Measurements from ENCODE around the gene MITF. TPM values are rescaled to one million over a fixed set of nuclear protein-coding genes. Genes with fewer than 3 reads are reported as not detected.

Gene MITF
- polyA plus RNA-seq, 1 of the 3 experiments (the other 2 are of a cell fraction): 1.7 TPM

DNA sequence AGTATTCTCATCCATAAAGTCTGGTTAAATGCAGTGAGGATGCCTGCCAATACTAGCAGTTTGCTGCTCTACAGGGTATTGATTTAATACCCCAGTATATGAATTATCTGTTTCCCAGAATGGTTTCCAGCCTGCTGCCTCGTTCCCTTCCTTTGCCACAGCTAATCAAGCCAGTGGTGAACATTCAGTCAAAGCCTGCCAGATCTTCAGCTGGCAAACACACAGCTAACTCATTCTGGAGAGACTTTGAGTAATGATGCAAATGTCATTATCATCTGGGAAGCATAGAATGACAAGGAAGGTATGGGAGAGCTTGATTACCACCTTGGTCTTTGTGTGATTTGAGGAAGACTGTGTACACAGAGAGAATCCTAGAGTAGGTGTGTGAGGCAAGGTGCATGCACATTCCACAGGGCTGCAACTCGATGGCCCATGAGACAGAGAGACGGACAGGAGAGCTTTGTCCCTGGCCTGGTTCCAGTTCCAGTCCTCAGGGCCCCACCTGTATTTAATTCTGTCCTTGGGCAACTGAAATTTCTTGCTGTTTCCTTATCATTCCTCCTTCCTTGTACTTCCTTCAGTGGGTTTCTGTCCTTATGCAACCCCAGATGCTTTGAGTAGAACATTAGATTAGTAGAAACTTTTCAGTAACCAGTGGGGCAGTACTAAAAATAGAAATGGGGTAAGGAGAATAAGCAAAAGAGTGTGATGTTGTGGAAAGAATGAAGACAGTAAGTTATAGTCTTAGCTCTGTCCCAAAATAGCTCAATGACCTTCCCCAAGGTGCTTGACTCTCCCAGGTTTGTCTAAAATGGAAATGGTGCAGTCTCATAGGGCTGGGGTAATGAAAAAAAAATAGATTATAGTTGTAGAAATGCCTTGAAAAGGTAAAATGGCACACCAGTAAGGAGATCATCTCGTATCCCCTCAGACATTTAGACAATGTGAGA lies 72.5 kb downstream of the MITF start:
- no peak overlapping the region for H3K4me3 ChIP-seq (ENCODE audit: low read depth in 2 of 2, low read length in 1 of 2)
- H3K9me3 ChIP-seq: no peaks in the 10 kb centered on the region
- H3K27me3 ChIP-seq (ENCODE audit: insufficient read depth): no peaks in the 10 kb centered on the region
- no peak overlapping the region for H3K9ac ChIP-seq
- H2AFZ ChIP-seq (ENCODE audit: low read depth): no peak overlapping the region
- no peak for DNase-seq
- peaks cover 8% of the 10 kb centered on the region for H3F3A ChIP-seq (replicated peaks; ENCODE audit: insufficient read depth)
- CTCF ChIA-PET: no interaction called here
- H3K79me2 ChIP-seq (ENCODE audit: insufficient read depth): no peaks in the 10 kb centered on the region
- POLR2A ChIA-PET: no interaction called here
- TF ChIP-seq, protein P1, sequence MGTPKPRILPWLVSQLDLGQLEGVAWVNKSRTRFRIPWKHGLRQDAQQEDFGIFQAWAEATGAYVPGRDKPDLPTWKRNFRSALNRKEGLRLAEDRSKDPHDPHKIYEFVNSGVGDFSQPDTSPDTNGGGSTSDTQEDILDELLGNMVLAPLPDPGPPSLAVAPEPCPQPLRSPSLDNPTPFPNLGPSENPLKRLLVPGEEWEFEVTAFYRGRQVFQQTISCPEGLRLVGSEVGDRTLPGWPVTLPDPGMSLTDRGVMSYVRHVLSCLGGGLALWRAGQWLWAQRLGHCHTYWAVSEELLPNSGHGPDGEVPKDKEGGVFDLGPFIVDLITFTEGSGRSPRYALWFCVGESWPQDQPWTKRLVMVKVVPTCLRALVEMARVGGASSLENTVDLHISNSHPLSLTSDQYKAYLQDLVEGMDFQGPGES (IDR thresholded peaks at IDR 0.05; ENCODE audit: low read depth, low read length): no peak
- TF ChIP-seq RCOR1 (IDR thresholded peaks at IDR 0.05; ENCODE audit: low read length) (no peak), FOXJ3 (CRISPR knock-in tag; IDR thresholded peaks at IDR 0.05) (no peak), POLR2AphosphoS5 (IDR thresholded peaks at IDR 0.05; ENCODE audit: low read depth, low read length) (no peak), MAX (IDR thresholded peaks at IDR 0.05; ENCODE audit: low read depth) (no peak)
- no peaks in the 10 kb centered on the region; a peak in 2 of 4 replicates for H3K4me1 ChIP-seq (ENCODE audit: control insufficient read depth in 1 of 2, insufficient read depth in 2 of 2, low read depth in 1 of 2, low read length in 1 of 2)
- no peak overlapping the region for H3K27ac ChIP-seq (ENCODE audit: low read depth in 2 of 2, low read length in 1 of 2)
- H3K4me2 ChIP-seq: no peak overlapping the region
- no peaks in the 10 kb centered on the region for H3K9me2 ChIP-seq
- H3K36me3 ChIP-seq (replicated peaks in 1 of 2; ENCODE audit: control insufficient read depth in 1 of 2, insufficient read depth in 2 of 2, low read length in 1 of 2): no peaks in the 10 kb centered on the region
- 78% methylated on average over 4 of the region's 4 CpGs for WGBS (ENCODE audit: low lambda C conversion rate)
- H4K20me1 ChIP-seq (ENCODE audit: insufficient read depth): no peaks in the 10 kb centered on the region

DNA sequence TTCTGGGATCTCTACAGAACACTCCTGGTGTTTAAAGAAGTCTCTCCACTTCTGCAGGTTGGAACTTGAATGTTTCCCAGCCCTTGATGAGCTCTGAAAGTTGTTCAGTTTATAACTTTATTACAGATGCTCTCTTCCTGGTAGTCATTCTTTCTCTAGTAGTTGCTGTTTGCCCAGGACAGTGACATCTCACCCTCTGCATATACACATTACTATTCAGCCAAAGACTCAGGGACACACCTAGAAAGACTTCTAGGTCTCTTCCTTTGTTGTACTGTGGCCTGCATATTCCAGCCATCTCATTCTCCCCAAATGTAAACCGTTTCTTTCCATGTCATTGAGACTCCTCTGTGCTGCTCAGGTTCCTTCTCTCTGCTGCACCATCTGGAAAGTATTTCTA lies 76.7 kb downstream of the MITF start:
- H3K9ac ChIP-seq: no peak overlapping the region
- H2AFZ ChIP-seq (ENCODE audit: low read depth): no peak overlapping the region
- no peak for TF ChIP-seq TCF12 (IDR thresholded peaks at IDR 0.05)
- no peak for TF ChIP-seq JUND (IDR thresholded peaks at IDR 0.05)
- TF ChIP-seq ELF1 (IDR thresholded peaks at IDR 0.05): no peak
- H3K4me2 ChIP-seq: no peak overlapping the region
- ChIA-PET CTCF (no interaction called here), POLR2A (no interaction called here)
- no peaks in the 10 kb centered on the region for H3K9me2 ChIP-seq
- no peaks in the 10 kb centered on the region for H3K36me3 ChIP-seq (replicated peaks in 1 of 2; ENCODE audit: control insufficient read depth in 1 of 2, insufficient read depth in 2 of 2, low read length in 1 of 2)
- 46% methylated on average over 1 of the region's 1 CpG for WGBS (ENCODE audit: low lambda C conversion rate)
- no peak overlapping the region for H3K27ac ChIP-seq (ENCODE audit: low read depth in 2 of 2, low read length in 1 of 2)
- no peak overlapping the region for H3K4me3 ChIP-seq (ENCODE audit: low read depth in 2 of 2, low read length in 1 of 2)
- H3K27me3 ChIP-seq (ENCODE audit: insufficient read depth): no peaks in the 10 kb centered on the region
- no peaks in the 10 kb centered on the region for H3K79me2 ChIP-seq (ENCODE audit: insufficient read depth)
- no peaks in the 10 kb centered on the region; a peak in 1 of 4 replicates for H3K4me1 ChIP-seq (ENCODE audit: control insufficient read depth in 1 of 2, insufficient read depth in 2 of 2, low read depth in 1 of 2, low read length in 1 of 2)
- H3K9me3 ChIP-seq: no peaks in the 10 kb centered on the region
- no peaks in the 10 kb centered on the region for H3F3A ChIP-seq (replicated peaks; ENCODE audit: insufficient read depth)
- no peak for DNase-seq
- no peaks in the 10 kb centered on the region for H4K20me1 ChIP-seq (ENCODE audit: insufficient read depth)

DNA sequence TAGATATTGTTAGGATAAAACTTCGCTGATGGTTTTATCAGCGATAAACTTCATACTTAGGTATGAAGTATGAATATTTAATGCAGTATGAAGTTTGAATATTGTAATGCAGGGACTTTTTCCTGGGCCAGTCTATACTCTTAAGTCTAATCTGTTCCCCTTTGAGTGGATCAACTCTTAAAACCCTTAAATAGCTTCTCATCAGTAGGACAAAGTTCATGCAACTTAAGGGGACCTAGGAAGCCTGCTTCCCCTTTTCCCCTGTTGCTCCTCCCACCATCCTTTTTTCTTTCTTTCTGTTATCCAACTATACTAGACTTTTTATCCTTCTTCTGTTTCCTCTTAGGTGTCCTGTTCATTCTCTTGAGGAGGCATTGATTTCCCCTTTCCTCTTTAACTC lies 78.7 kb downstream of the MITF start:
- Histone ChIP-seq H3K9me3 (no peaks in the 10 kb centered on the region), H4K20me1 (ENCODE audit: insufficient read depth) (no peaks in the 10 kb centered on the region), H2AFZ (ENCODE audit: low read depth) (no peak overlapping the region), H3K4me3 (ENCODE audit: low read depth in 2 of 2, low read length in 1 of 2) (no peak overlapping the region), H3K9ac (no peak overlapping the region), H3K4me2 (no peak overlapping the region), H3K27ac (ENCODE audit: low read depth in 2 of 2, low read length in 1 of 2) (no peak overlapping the region), H3K4me1 (ENCODE audit: control insufficient read depth in 1 of 2, insufficient read depth in 2 of 2, low read depth in 1 of 2, low read length in 1 of 2) (no peaks in the 10 kb centered on the region), H3K79me2 (ENCODE audit: insufficient read depth) (no peaks in the 10 kb centered on the region), H3K9me2 (no peaks in the 10 kb centered on the region), H3F3A (replicated peaks; ENCODE audit: insufficient read depth) (no peaks in the 10 kb centered on the region), H3K27me3 (ENCODE audit: insufficient read depth) (no peaks in the 10 kb centered on the region), H3K36me3 (replicated peaks in 1 of 2; ENCODE audit: control insufficient read depth in 1 of 2, insufficient read depth in 2 of 2, low read length in 1 of 2) (no peaks in the 10 kb centered on the region)
- 92% methylated on average over 2 of the region's 2 CpGs for WGBS (ENCODE audit: low lambda C conversion rate)
- ChIA-PET POLR2A (no interaction called here), CTCF (no interaction called here)
- DNase-seq: no peak
- TF ChIP-seq RCOR1 (IDR thresholded peaks at IDR 0.05; ENCODE audit: low read length) (no peak), SIN3A (IDR thresholded peaks at IDR 0.05; ENCODE audit: borderline replicate concordance, low read depth, low read length) (no peak), TEAD4 (IDR thresholded peaks at IDR 0.05; ENCODE audit: borderline replicate concordance, insufficient read depth) (no peak), NRF1 (IDR thresholded peaks at IDR 0.05; ENCODE audit: low read depth, low read length) (no peak), EZH2phosphoT487 (IDR thresholded peaks at IDR 0.05; ENCODE audit: borderline replicate concordance, low read depth) (no peak), EP300 (IDR thresholded peaks at IDR 0.05; ENCODE audit: borderline replicate concordance in 1 of 2, low read depth in 1 of 2, low read length in 1 of 2) (no peak), POLR2AphosphoS5 (IDR thresholded peaks at IDR 0.05; ENCODE audit: low read depth, low read length) (no peak), NFIC (IDR thresholded peaks at IDR 0.05; ENCODE audit: borderline replicate concordance) (no peak), RFX5 (IDR thresholded peaks at IDR 0.05; ENCODE audit: low read length) (no peak), RXRA (IDR thresholded peaks at IDR 0.05; ENCODE audit: borderline replicate concordance, low read depth) (no peak), ELF1 (IDR thresholded peaks at IDR 0.05) (no peak)
- TF ChIP-seq, protein P2, sequence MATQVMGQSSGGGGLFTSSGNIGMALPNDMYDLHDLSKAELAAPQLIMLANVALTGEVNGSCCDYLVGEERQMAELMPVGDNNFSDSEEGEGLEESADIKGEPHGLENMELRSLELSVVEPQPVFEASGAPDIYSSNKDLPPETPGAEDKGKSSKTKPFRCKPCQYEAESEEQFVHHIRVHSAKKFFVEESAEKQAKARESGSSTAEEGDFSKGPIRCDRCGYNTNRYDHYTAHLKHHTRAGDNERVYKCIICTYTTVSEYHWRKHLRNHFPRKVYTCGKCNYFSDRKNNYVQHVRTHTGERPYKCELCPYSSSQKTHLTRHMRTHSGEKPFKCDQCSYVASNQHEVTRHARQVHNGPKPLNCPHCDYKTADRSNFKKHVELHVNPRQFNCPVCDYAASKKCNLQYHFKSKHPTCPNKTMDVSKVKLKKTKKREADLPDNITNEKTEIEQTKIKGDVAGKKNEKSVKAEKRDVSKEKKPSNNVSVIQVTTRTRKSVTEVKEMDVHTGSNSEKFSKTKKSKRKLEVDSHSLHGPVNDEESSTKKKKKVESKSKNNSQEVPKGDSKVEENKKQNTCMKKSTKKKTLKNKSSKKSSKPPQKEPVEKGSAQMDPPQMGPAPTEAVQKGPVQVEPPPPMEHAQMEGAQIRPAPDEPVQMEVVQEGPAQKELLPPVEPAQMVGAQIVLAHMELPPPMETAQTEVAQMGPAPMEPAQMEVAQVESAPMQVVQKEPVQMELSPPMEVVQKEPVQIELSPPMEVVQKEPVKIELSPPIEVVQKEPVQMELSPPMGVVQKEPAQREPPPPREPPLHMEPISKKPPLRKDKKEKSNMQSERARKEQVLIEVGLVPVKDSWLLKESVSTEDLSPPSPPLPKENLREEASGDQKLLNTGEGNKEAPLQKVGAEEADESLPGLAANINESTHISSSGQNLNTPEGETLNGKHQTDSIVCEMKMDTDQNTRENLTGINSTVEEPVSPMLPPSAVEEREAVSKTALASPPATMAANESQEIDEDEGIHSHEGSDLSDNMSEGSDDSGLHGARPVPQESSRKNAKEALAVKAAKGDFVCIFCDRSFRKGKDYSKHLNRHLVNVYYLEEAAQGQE (IDR thresholded peaks at IDR 0.05; ENCODE audit: low read depth, low read length): no peak
